ENCODE results near the gene ZFAND3.

The ZFAND3 gene

GRCh38 chr6:37916149-37916548 is 96.6 kb downstream of the ZFAND3 start:
- H3K27ac ChIP-seq (ENCODE audit: low read length) = no peak overlapping the region
- H3K4me1 ChIP-seq (ENCODE audit: control insufficient read depth, insufficient read depth, low read length) = peaks cover 2% of the 10 kb centered on the region
- H3K4me3 ChIP-seq (ENCODE audit: low read length) = no peak overlapping the region
- no peak for DNase-seq (ENCODE audit: low read depth, low spot score)
- WGBS (ENCODE audit: insufficient coverage, insufficient read length) = no CpG with 5 or more reads among the region's 8 CpGs
- H3K27me3 ChIP-seq (ENCODE audit: control insufficient read depth, insufficient read depth, low read length) = no peaks in the 10 kb centered on the region
- H3K9me3 ChIP-seq (ENCODE audit: control insufficient read depth, insufficient read depth, low read length) = no peaks in the 10 kb centered on the region
- no peaks in the 10 kb centered on the region for H3K36me3 ChIP-seq (ENCODE audit: control insufficient read depth, insufficient read depth, low read length)

GRCh38 chr6:37916675-37917074 is 97.1 kb downstream of the ZFAND3 start:
- Histone ChIP-seq H3K27me3 (ENCODE audit: control insufficient read depth, insufficient read depth, low read length) (no peaks in the 10 kb centered on the region), H3K4me1 (ENCODE audit: control insufficient read depth, insufficient read depth, low read length) (peaks cover 2% of the 10 kb centered on the region), H3K27ac (ENCODE audit: low read length) (no peak overlapping the region), H3K36me3 (ENCODE audit: control insufficient read depth, insufficient read depth, low read length) (no peaks in the 10 kb centered on the region), H3K4me3 (ENCODE audit: low read length) (no peak overlapping the region), H3K9me3 (ENCODE audit: control insufficient read depth, insufficient read depth, low read length) (no peaks in the 10 kb centered on the region)
- DNase-seq (ENCODE audit: low read depth, low spot score) = no peak
- no CpG with 5 or more reads among the region's 2 CpGs for WGBS (ENCODE audit: insufficient coverage, insufficient read length)

GRCh38 chr6:37917566-37917965 is 98.0 kb downstream of the ZFAND3 start:
- H3K9me3 ChIP-seq (ENCODE audit: control insufficient read depth, insufficient read depth, low read length) = no peaks in the 10 kb centered on the region
- WGBS (ENCODE audit: insufficient coverage, insufficient read length) = no CpG with 5 or more reads among the region's 2 CpGs
- H3K4me3 ChIP-seq (ENCODE audit: low read length) = no peak overlapping the region
- H3K36me3 ChIP-seq (ENCODE audit: control insufficient read depth, insufficient read depth, low read length) = no peaks in the 10 kb centered on the region
- DNase-seq (ENCODE audit: low read depth, low spot score) = no peak
- no peaks in the 10 kb centered on the region for H3K27me3 ChIP-seq (ENCODE audit: control insufficient read depth, insufficient read depth, low read length)
- H3K4me1 ChIP-seq (ENCODE audit: control insufficient read depth, insufficient read depth, low read length) = peaks cover 2% of the 10 kb centered on the region
- H3K27ac ChIP-seq (ENCODE audit: low read length) = no peak overlapping the region

- H3K4me1 ChIP-seq (ENCODE audit: control insufficient read depth, insufficient read depth, low read length) = peaks cover 2% of the 10 kb centered on the region
- no peak overlapping the region for H3K4me3 ChIP-seq (ENCODE audit: low read length)
- no peaks in the 10 kb centered on the region for H3K9me3 ChIP-seq (ENCODE audit: control insufficient read depth, insufficient read depth, low read length)
- no peaks in the 10 kb centered on the region for H3K27me3 ChIP-seq (ENCODE audit: control insufficient read depth, insufficient read depth, low read length)
- H3K27ac ChIP-seq (ENCODE audit: low read length) = no peak overlapping the region
- no peaks in the 10 kb centered on the region for H3K36me3 ChIP-seq (ENCODE audit: control insufficient read depth, insufficient read depth, low read length)
- no peak for DNase-seq (ENCODE audit: low read depth, low spot score)
- no CpG with 5 or more reads among the region's 3 CpGs for WGBS (ENCODE audit: insufficient coverage, insufficient read length)
These were observed 100.1 kb downstream of the ZFAND3 start for GRCh38 chr6:37919417-37920157.

- no peak overlapping the region for H3K27ac ChIP-seq (ENCODE audit: low read length)
- H3K4me1 ChIP-seq (ENCODE audit: control insufficient read depth, insufficient read depth, low read length) = peaks cover 2% of the 10 kb centered on the region
- H3K36me3 ChIP-seq (ENCODE audit: control insufficient read depth, insufficient read depth, low read length) = no peaks in the 10 kb centered on the region
- DNase-seq (ENCODE audit: low read depth, low spot score) = no peak
- H3K9me3 ChIP-seq (ENCODE audit: control insufficient read depth, insufficient read depth, low read length) = no peaks in the 10 kb centered on the region
- no CpG with 5 or more reads among the region's 2 CpGs for WGBS (ENCODE audit: insufficient coverage, insufficient read length)
- H3K27me3 ChIP-seq (ENCODE audit: control insufficient read depth, insufficient read depth, low read length) = no peaks in the 10 kb centered on the region
- H3K4me3 ChIP-seq (ENCODE audit: low read length) = no peak overlapping the region
These were observed 101.1 kb downstream of the ZFAND3 start for GRCh38 chr6:37920667-37921066.

- Histone ChIP-seq H3K4me1 (ENCODE audit: control insufficient read depth, insufficient read depth, low read length) (peaks cover 5% of the 10 kb centered on the region), H3K27ac (ENCODE audit: low read length) (no peak overlapping the region), H3K27me3 (ENCODE audit: control insufficient read depth, insufficient read depth, low read length) (no peaks in the 10 kb centered on the region), H3K9me3 (ENCODE audit: control insufficient read depth, insufficient read depth, low read length) (no peaks in the 10 kb centered on the region), H3K36me3 (ENCODE audit: control insufficient read depth, insufficient read depth, low read length) (no peaks in the 10 kb centered on the region), H3K4me3 (ENCODE audit: low read length) (no peak overlapping the region)
- WGBS (ENCODE audit: insufficient coverage, insufficient read length) = no CpG with 5 or more reads among the region's 1 CpG
- no peak for DNase-seq (ENCODE audit: low read depth, low spot score)
These were observed 103.0 kb downstream of the ZFAND3 start for GRCh38 chr6:37922563-37922962.

- Histone ChIP-seq H3K27ac (ENCODE audit: low read length) (no peak overlapping the region), H3K4me1 (ENCODE audit: control insufficient read depth, insufficient read depth, low read length) (peaks cover 5% of the 10 kb centered on the region), H3K4me3 (ENCODE audit: low read length) (no peak overlapping the region), H3K36me3 (ENCODE audit: control insufficient read depth, insufficient read depth, low read length) (no peaks in the 10 kb centered on the region), H3K27me3 (ENCODE audit: control insufficient read depth, insufficient read depth, low read length) (no peaks in the 10 kb centered on the region), H3K9me3 (ENCODE audit: control insufficient read depth, insufficient read depth, low read length) (no peaks in the 10 kb centered on the region)
- DNase-seq (ENCODE audit: low read depth, low spot score) = no peak
These were observed 104.0 kb downstream of the ZFAND3 start for GRCh38 chr6:37923514-37923913.

- Histone ChIP-seq H3K27me3 (ENCODE audit: control insufficient read depth, insufficient read depth, low read length) (no peaks in the 10 kb centered on the region), H3K9me3 (ENCODE audit: control insufficient read depth, insufficient read depth, low read length) (no peaks in the 10 kb centered on the region), H3K4me1 (ENCODE audit: control insufficient read depth, insufficient read depth, low read length) (peaks cover 5% of the 10 kb centered on the region), H3K4me3 (ENCODE audit: low read length) (no peak overlapping the region), H3K27ac (ENCODE audit: low read length) (no peak overlapping the region), H3K36me3 (ENCODE audit: control insufficient read depth, insufficient read depth, low read length) (no peaks in the 10 kb centered on the region)
- DNase-seq (ENCODE audit: low read depth, low spot score) = peak; percentile 4
- no CpG with 5 or more reads among the region's 4 CpGs for WGBS (ENCODE audit: insufficient coverage, insufficient read length)
These were observed 107.1 kb downstream of the ZFAND3 start for GRCh38 chr6:37926661-37927060.

- no peaks in the 10 kb centered on the region for H3K9me3 ChIP-seq (ENCODE audit: control insufficient read depth, insufficient read depth, low read length)
- H3K27me3 ChIP-seq (ENCODE audit: control insufficient read depth, insufficient read depth, low read length) = no peaks in the 10 kb centered on the region
- no peak for DNase-seq (ENCODE audit: low read depth, low spot score)
- WGBS (ENCODE audit: insufficient coverage, insufficient read length) = no CpG with 5 or more reads among the region's 4 CpGs
- H3K4me3 ChIP-seq (ENCODE audit: low read length) = no peak overlapping the region
- peaks cover 5% of the 10 kb centered on the region for H3K4me1 ChIP-seq (ENCODE audit: control insufficient read depth, insufficient read depth, low read length)
- H3K27ac ChIP-seq (ENCODE audit: low read length) = no peak overlapping the region
- H3K36me3 ChIP-seq (ENCODE audit: control insufficient read depth, insufficient read depth, low read length) = no peaks in the 10 kb centered on the region
These were observed 108.7 kb downstream of the ZFAND3 start for GRCh38 chr6:37928217-37928616.

GRCh38 chr6:37930288-37930971 is 110.9 kb downstream of the ZFAND3 start:
- Histone ChIP-seq H3K4me1 (ENCODE audit: control insufficient read depth, insufficient read depth, low read length) (peaks cover 5% of the 10 kb centered on the region), H3K27ac (ENCODE audit: low read length) (no peak overlapping the region), H3K9me3 (ENCODE audit: control insufficient read depth, insufficient read depth, low read length) (no peaks in the 10 kb centered on the region), H3K27me3 (ENCODE audit: control insufficient read depth, insufficient read depth, low read length) (no peaks in the 10 kb centered on the region), H3K36me3 (ENCODE audit: control insufficient read depth, insufficient read depth, low read length) (no peaks in the 10 kb centered on the region), H3K4me3 (ENCODE audit: low read length) (no peak overlapping the region)
- WGBS (ENCODE audit: insufficient coverage, insufficient read length) = no CpG with 5 or more reads among the region's 4 CpGs
- DNase-seq (ENCODE audit: low read depth, low spot score) = no peak

- Histone ChIP-seq H3K27ac (ENCODE audit: low read length) (no peak overlapping the region), H3K36me3 (ENCODE audit: control insufficient read depth, insufficient read depth, low read length) (no peaks in the 10 kb centered on the region), H3K27me3 (ENCODE audit: control insufficient read depth, insufficient read depth, low read length) (no peaks in the 10 kb centered on the region), H3K4me1 (ENCODE audit: control insufficient read depth, insufficient read depth, low read length) (peaks cover 5% of the 10 kb centered on the region), H3K9me3 (ENCODE audit: control insufficient read depth, insufficient read depth, low read length) (no peaks in the 10 kb centered on the region), H3K4me3 (ENCODE audit: low read length) (no peak overlapping the region)
- no peak for DNase-seq (ENCODE audit: low read depth, low spot score)
- WGBS (ENCODE audit: insufficient coverage, insufficient read length) = no CpG with 5 or more reads among the region's 1 CpG
These were observed 111.5 kb downstream of the ZFAND3 start for GRCh38 chr6:37931066-37931465.

All from iPS DF 6.9 (cell line).